Neutrophil (primary cell): Measurements from ENCODE around the gene RALGAPA2.

ENCODE experiments used
- H3K27ac ChIP-seq: fragments of 200-600 bp; sonication (generic); 2 replicates; pipeline ENCODE4 v1.5.1; 2016; ENCODE audit warnings: mild to moderate bottlenecking, moderate library complexity
- H3K27me3 ChIP-seq: fragments of 200-600 bp; sonication (generic); 2 replicates; pipeline ENCODE4 v1.6.0; 2016; ENCODE audit warnings: mild to moderate bottlenecking
- H3K36me3 ChIP-seq: fragments of 200-600 bp; sonication (generic); 2 replicates; pipeline ENCODE4 v1.5.1; 2017
- H3K4me1 ChIP-seq, 2 experiments: fragments of 200-600 bp in 1 of 2; sonication (generic) in 1 of 2; 1 replicate in 1 of 2; 2 replicates in 1 of 2; pipeline versions ENCODE4 v1.5.1 to v1.6.1; 2013 to 2016; ENCODE audit warnings: low read depth in 1 of 2, low read length in 1 of 2, mild to moderate bottlenecking in 1 of 2, moderate library complexity in 1 of 2; ENCODE audit not compliant: control insufficient read depth in 1 of 2, insufficient read depth in 1 of 2
- H3K4me3 ChIP-seq, 2 experiments: fragments of 200-600 bp in 1 of 2; sonication (generic) in 1 of 2; 1 replicate in 1 of 2; 2 replicates in 1 of 2; pipeline ENCODE4 v1.5.1; 2013 to 2016; ENCODE audit warnings: low read depth in 1 of 2, low read length in 1 of 2, mild to moderate bottlenecking in 1 of 2, moderate library complexity in 1 of 2
- H3K9me3 ChIP-seq: fragments of 200-600 bp; sonication (generic); 2 replicates; pipeline ENCODE4 v1.5.1; 2016
- TF ChIP-seq, protein P1 (sequence below): fragments of 200-600 bp; sonication (generic); IDR thresholded peaks from 2 replicates; pipeline ENCODE4 v1.5.1; 2016; ENCODE audit warnings: antibody characterized with exemption

Gene RALGAPA2

DNA sequence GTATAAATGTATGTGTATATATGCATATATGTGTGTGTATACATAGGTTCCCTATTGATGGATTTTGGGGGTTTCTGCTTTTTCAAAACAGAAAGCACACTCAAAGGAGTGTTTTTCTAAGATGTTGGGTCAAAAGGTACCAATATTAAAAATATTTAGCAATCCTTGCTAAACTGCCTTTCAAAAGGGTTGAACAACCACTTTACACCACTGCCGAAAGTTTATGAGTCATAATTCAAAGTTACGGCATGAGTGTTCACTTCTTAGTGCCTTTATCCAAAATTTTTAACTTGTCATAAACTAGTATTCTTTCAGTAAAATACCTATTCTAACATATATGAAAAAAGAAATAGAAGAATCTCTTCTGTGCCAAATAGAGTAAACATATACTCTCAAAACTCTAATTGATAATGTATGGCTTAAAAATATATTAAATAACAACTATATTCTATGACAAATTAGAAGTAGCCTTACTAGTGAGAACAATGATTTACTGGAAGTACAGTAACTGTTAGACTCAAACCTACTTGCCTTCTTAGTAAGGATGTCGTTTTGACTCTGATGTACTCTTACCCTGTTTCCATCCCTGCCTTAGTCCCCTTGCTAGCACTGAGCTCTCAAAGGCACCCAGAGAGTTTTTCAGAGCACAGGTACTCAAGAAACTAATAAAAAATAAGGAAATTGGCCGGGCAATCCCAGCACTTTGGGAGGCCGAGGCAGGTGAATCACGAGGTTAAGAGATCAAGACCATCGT lies 208.5 kb downstream of the RALGAPA2 start:
- Histone ChIP-seq H3K36me3 (peaks cover 73% of the 10 kb centered on the region), H3K27ac (no peak overlapping the region), H3K27me3 (no peaks in the 10 kb centered on the region), H3K9me3 (no peaks in the 10 kb centered on the region), H3K4me3 (no peak overlapping the region), H3K4me1 (no peaks in the 10 kb centered on the region)
- TF ChIP-seq, protein P1, sequence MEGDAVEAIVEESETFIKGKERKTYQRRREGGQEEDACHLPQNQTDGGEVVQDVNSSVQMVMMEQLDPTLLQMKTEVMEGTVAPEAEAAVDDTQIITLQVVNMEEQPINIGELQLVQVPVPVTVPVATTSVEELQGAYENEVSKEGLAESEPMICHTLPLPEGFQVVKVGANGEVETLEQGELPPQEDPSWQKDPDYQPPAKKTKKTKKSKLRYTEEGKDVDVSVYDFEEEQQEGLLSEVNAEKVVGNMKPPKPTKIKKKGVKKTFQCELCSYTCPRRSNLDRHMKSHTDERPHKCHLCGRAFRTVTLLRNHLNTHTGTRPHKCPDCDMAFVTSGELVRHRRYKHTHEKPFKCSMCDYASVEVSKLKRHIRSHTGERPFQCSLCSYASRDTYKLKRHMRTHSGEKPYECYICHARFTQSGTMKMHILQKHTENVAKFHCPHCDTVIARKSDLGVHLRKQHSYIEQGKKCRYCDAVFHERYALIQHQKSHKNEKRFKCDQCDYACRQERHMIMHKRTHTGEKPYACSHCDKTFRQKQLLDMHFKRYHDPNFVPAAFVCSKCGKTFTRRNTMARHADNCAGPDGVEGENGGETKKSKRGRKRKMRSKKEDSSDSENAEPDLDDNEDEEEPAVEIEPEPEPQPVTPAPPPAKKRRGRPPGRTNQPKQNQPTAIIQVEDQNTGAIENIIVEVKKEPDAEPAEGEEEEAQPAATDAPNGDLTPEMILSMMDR: no peak

DNA sequence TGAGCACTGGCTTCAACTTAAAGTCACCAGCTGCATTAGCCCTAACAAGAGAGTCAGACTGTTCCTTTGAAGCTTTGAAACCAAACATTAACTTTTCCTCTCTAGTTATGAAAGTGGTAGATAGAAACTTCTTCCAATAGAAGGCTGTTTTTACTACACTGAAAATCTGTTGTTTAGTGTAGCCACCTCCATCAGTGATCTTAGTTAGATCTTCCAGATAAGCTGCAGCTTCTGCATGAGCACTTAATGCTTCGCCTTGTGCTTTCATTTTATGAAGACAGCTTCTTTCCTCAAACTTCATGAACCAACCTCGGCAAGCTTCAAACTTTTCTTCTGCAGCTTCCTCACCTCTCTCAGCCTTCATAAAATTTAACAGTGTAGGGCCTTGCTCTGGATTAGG lies 211.3 kb downstream of the RALGAPA2 start:
- Histone ChIP-seq H3K4me1 (no peaks in the 10 kb centered on the region), H3K4me3 (no peak overlapping the region), H3K9me3 (no peaks in the 10 kb centered on the region), H3K27me3 (no peaks in the 10 kb centered on the region), H3K27ac (no peak overlapping the region), H3K36me3 (peaks cover 90% of the 10 kb centered on the region)
- TF ChIP-seq, protein P1: no peak

DNA sequence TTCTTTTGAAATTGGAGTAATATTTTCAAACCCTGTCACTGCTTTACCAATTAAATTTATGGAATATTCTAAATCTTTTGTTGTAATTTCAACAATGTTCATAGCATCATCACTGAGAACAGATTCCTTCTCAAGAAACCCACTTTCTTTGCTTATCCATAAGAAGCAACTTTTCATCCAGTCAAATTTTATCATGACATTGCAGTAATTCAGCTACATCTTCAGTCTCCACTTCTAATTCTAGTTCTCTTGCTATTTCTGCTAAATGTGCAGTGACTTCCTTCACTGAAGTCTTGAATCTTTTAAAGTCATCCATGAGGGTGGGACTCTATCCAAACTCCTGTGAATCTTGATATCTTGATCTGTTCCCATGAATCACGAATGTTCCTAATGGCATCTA lies 212.1 kb downstream of the RALGAPA2 start:
- H3K27me3 ChIP-seq: no peaks in the 10 kb centered on the region
- H3K4me3 ChIP-seq: no peak overlapping the region
- TF ChIP-seq, protein P1: no peak
- H3K9me3 ChIP-seq: no peaks in the 10 kb centered on the region
- H3K27ac ChIP-seq: no peak overlapping the region
- H3K4me1 ChIP-seq: no peaks in the 10 kb centered on the region
- peaks cover 98% of the 10 kb centered on the region for H3K36me3 ChIP-seq

DNA sequence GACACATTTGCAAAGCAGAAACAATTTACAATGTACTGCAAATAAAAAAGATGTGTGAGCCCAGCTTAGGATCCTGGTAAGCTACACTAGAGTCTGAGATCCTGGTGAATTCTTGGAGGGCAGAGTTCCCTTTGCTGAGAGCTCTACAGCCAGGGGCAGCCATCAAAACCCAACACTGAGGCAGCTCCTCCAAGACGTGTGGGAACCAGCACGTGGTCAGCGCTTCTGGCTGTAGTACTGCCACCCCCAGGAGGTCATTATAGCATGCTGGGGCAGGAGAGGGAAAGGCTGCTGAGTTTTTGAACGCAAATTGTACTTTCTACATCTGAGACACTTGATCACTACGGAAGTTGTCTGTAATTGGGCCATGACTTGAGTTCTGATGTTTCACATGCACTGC lies 213.0 kb downstream of the RALGAPA2 start:
- H3K4me1 ChIP-seq: no peaks in the 10 kb centered on the region
- H3K4me3 ChIP-seq: no peak overlapping the region
- peaks cover 100% of the 10 kb centered on the region for H3K36me3 ChIP-seq
- no peaks in the 10 kb centered on the region for H3K9me3 ChIP-seq
- H3K27me3 ChIP-seq: no peaks in the 10 kb centered on the region
- TF ChIP-seq, protein P1: no peak
- no peak overlapping the region for H3K27ac ChIP-seq

DNA sequence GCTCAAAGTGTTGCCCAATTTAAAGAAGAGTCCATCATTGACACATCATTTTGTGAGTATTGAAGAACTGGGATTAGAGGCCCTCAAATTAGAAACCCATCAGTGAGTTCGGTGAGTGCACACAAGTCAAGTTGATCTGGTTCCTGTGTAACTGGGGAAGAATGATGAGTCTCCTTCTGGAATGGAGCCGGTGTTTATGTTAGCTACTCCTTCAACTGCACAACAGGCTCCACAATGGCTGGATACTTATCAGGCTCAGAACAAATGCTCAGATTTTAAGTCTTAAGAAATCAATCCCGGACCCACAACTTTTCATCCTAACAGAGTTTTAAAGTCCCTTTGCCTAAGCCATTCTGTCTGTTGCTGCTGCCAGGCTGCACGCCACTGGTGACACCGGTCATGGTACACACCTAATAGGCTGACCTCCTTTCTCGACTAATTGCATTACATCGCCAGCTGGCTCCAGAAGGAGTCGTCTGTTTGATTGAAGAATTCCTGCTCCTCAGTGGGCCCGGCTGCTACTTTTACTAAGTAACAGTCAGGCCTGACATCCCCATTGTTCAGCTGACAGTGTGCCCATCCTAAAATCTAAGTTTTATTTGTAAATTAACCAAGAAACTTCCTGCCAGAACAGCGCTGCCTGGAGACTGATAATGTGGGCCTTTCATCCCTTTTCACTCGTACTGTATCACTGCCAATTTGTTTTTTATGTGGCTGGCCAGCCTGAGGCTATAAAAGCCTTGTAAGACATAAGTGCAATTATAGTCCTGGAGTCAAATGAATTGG lies 214.2 kb downstream of the RALGAPA2 start:
- Histone ChIP-seq H3K36me3 (peaks cover 100% of the 10 kb centered on the region), H3K27ac (no peak overlapping the region), H3K27me3 (no peaks in the 10 kb centered on the region), H3K9me3 (no peaks in the 10 kb centered on the region), H3K4me3 (no peak overlapping the region), H3K4me1 (no peaks in the 10 kb centered on the region)
- TF ChIP-seq, protein P1: no peak
